OCI-LY1 (cell line): Measurements from ENCODE around the gene ELFN2.

ENCODE experiments used
- H2AFZ ChIP-seq: fragments of 200-600 bp; sonication (generic), shearing (Covaris generic); 2 replicates; pipeline ENCODE4 v1.6.0; 2014; ENCODE audit warnings: antibody characterized with exemption, mild to moderate bottlenecking, low read length
- H3F3A ChIP-seq: fragments of 200-600 bp; sonication (generic), shearing (Covaris generic); 2 replicates; pipeline ENCODE4 v1.6.0; 2014; ENCODE audit warnings: mild to moderate bottlenecking, antibody characterized with exemption, low read length, moderate library complexity; ENCODE audit not compliant: insufficient read depth
- H3K27ac ChIP-seq: fragments of 200-600 bp; sonication (generic); 2 replicates; pipeline ENCODE4 v1.5.1; 2014; ENCODE audit warnings: low read length, mixed run types, mild to moderate bottlenecking, low read depth; ENCODE audit not compliant: poor library complexity, severe bottlenecking
- H3K27me3 ChIP-seq: fragments of 200-600 bp; sonication (generic); 2 replicates; pipeline ENCODE4 v1.6.0; 2014; ENCODE audit warnings: antibody characterized with exemption, mild to moderate bottlenecking, low read length, moderate library complexity; ENCODE audit not compliant: insufficient read depth
- H3K36me3 ChIP-seq: fragments of 200-600 bp; sonication (generic); 2 replicates; pipeline ENCODE4 v1.6.1; 2014; ENCODE audit warnings: mild to moderate bottlenecking, antibody characterized with exemption, low read length, moderate library complexity, mixed read lengths; ENCODE audit not compliant: insufficient read depth
- H3K4me1 ChIP-seq: fragments of 200-600 bp; sonication (generic); 2 replicates; pipeline ENCODE4 v1.5.1; 2014; ENCODE audit warnings: mild to moderate bottlenecking, low read length, moderate library complexity; ENCODE audit not compliant: insufficient read depth, severe bottlenecking
- H3K4me2 ChIP-seq: fragments of 200-600 bp; sonication (generic), shearing (Covaris generic); 2 replicates; pipeline ENCODE4 v1.6.1; 2014; ENCODE audit warnings: low read length
- H3K4me3 ChIP-seq: fragments of 200-600 bp; sonication (generic); 2 replicates; pipeline ENCODE4 v1.5.1; 2014; ENCODE audit warnings: low read length, low read depth, mild to moderate bottlenecking, mixed read lengths; ENCODE audit not compliant: poor library complexity, severe bottlenecking
- H3K79me2 ChIP-seq: fragments of 200-600 bp; shearing (Covaris generic); 2 replicates; pipeline ENCODE4 v1.6.1; 2016; ENCODE audit warnings: mixed run types, low read length, mixed read lengths; ENCODE audit not compliant: insufficient read depth
- H3K9ac ChIP-seq: fragments of 200-600 bp; sonication (generic), shearing (Covaris generic); 2 replicates; pipeline ENCODE4 v1.6.1; 2014; ENCODE audit warnings: mild to moderate bottlenecking, low read length, mixed read lengths
- H3K9me2 ChIP-seq: fragments of 200-600 bp; sonication (generic), shearing (Covaris generic); 2 replicates; pipeline ENCODE4 v1.6.1; 2014; ENCODE audit warnings: low read depth, mild to moderate bottlenecking, low read length, mixed read lengths
- H3K9me3 ChIP-seq: fragments of 200-600 bp; shearing (Covaris generic); 2 replicates; pipeline ENCODE4 v1.6.1; 2014; ENCODE audit warnings: low read length, mixed read lengths
- H4K20me1 ChIP-seq: fragments of 200-600 bp; sonication (generic), shearing (Covaris generic); 2 replicates; pipeline ENCODE4 v1.6.0; 2016; ENCODE audit warnings: mild to moderate bottlenecking, low read length; ENCODE audit not compliant: insufficient read depth
- EZH2 ChIP-seq: fragments of 200-600 bp; sonication (generic), shearing (Covaris generic); IDR thresholded peaks from 2 replicates; pipeline ENCODE4 v1.8.0; 2017; ENCODE audit warnings: borderline replicate concordance, mixed run types, mild to moderate bottlenecking, antibody characterized with exemption, low read length, moderate library complexity, mixed read lengths
- TF ChIP-seq, protein P1 (sequence below): fragments of 200-600 bp; sonication (generic), shearing (Covaris generic); IDR thresholded peaks from 2 replicates; pipeline ENCODE4 v1.5.1; 2017; ENCODE audit warnings: mild to moderate bottlenecking, antibody characterized with exemption, low read length, moderate library complexity, mixed read lengths

Gene ELFN2, protein sequence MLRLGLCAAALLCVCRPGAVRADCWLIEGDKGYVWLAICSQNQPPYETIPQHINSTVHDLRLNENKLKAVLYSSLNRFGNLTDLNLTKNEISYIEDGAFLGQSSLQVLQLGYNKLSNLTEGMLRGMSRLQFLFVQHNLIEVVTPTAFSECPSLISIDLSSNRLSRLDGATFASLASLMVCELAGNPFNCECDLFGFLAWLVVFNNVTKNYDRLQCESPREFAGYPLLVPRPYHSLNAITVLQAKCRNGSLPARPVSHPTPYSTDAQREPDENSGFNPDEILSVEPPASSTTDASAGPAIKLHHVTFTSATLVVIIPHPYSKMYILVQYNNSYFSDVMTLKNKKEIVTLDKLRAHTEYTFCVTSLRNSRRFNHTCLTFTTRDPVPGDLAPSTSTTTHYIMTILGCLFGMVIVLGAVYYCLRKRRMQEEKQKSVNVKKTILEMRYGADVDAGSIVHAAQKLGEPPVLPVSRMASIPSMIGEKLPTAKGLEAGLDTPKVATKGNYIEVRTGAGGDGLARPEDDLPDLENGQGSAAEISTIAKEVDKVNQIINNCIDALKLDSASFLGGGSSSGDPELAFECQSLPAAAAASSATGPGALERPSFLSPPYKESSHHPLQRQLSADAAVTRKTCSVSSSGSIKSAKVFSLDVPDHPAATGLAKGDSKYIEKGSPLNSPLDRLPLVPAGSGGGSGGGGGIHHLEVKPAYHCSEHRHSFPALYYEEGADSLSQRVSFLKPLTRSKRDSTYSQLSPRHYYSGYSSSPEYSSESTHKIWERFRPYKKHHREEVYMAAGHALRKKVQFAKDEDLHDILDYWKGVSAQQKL

DNA sequence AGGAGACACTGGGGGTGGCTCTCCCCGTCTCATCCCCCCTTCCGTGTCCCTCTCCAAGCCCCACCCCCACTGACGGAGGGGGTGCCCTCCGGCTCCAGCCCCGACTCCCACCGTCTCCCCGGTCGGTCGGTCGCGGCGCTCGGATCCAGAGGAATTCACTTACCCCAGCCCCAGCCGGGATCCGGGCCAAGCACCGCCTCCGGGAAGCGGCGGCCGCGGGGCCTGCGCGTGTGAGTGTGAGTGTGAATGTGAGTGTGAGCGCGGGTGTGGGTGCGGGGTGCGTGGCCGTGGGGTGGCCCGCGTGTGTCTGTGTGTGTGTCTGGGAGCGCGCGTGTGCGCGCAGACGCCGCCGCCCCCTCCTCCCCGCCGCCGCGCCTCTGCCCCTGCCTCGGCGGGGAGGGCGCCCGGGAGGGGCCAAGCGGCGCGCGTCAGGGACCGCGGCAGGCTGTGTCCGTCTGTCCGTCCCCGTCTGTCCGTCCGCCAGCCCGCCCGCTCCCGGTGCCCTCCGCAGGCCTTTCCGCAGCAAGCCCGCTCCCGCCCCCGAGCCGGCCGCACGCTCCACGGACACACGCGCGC is at the start of gene ELFN2:
ELFN2 (minus strand) TSS at position 345 of the 576 bp plus-strand sequence. CDS start 51,945 bp downstream, outside the sequence.
- Histone ChIP-seq H3F3A (no peaks in the 10 kb centered on the region), H3K27me3 (no peaks in the 10 kb centered on the region; the same call in 1 of the 2 replicates), H3K4me2 (no peak within 1 kb of the TSS), H3K4me3 (no peak within 1 kb of the TSS), H2AFZ (no peak within 1 kb of the TSS), H3K79me2 (no peaks in the 10 kb centered on the region), H3K9me3 (no peaks in the 10 kb centered on the region), H3K36me3 (no peaks in the 10 kb centered on the region), H4K20me1 (no peaks in the 10 kb centered on the region), H3K9me2 (no peaks in the 10 kb centered on the region), H3K4me1 (no peaks in the 10 kb centered on the region), H3K27ac (no peak within 1 kb of the TSS), H3K9ac (no peak within 1 kb of the TSS)
- no peak for TF ChIP-seq EZH2
- TF ChIP-seq, protein P1, sequence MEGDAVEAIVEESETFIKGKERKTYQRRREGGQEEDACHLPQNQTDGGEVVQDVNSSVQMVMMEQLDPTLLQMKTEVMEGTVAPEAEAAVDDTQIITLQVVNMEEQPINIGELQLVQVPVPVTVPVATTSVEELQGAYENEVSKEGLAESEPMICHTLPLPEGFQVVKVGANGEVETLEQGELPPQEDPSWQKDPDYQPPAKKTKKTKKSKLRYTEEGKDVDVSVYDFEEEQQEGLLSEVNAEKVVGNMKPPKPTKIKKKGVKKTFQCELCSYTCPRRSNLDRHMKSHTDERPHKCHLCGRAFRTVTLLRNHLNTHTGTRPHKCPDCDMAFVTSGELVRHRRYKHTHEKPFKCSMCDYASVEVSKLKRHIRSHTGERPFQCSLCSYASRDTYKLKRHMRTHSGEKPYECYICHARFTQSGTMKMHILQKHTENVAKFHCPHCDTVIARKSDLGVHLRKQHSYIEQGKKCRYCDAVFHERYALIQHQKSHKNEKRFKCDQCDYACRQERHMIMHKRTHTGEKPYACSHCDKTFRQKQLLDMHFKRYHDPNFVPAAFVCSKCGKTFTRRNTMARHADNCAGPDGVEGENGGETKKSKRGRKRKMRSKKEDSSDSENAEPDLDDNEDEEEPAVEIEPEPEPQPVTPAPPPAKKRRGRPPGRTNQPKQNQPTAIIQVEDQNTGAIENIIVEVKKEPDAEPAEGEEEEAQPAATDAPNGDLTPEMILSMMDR: no peak

DNA sequence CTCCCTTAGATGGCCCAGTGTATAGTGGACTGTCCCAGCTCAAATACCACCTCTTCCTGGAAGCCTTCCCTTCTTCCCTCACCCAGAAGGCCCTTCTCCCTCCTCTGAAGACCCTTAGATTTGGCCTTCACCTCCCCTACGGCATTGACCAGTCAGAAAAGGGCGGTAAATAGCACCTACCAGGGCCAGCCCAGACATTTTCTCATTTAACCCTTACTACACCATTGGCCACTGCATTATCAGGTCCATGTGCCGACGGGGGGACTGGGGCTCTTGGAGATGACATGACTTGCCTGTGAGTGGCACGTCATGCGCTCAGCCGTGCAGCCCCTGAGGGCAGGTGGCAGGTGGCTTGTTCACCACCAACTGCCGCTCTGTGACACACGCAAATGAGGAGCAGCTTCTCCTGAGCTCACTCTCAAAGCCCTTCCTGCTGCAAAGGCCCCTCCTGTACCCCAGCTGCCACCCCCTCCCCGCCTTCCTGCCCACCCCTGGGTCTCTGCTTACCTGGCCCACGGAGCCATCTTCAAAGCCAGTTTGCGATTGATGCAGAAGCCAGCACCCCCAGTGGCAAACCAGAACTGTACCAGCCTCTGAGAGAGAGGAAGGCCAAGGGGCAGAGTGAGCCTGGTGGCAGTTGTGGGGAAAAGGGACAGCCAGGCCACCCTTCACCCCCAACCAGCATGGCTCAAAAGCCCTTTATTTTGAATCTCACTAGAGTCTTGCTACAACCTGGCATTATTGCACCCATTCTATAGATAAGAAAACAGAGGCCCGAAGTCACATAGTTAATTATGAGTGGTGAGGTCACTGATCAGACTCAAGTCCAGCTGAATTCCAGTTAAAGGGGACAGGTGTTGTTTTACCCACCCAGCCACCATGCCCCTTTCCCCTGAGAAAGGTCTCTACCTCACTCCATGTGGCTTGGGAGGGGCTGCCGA is 49.4 kb upstream of the ELFN2 start:
- no peak for TF ChIP-seq EZH2
- TF ChIP-seq, protein P1: peak; percentile 30; the same call in 1 of the 2 replicates
- Histone ChIP-seq H3K9ac (peak overlapping the region; percentile 58; the same call in 1 of the 2 replicates), H4K20me1 (no peaks in the 10 kb centered on the region), H3K4me2 (peak overlapping the region; percentile 46), H2AFZ (no peak overlapping the region), H3K36me3 (peaks cover 91% of the 10 kb centered on the region), H3K79me2 (peaks cover 9% of the 10 kb centered on the region), H3K4me1 (peaks cover 76% of the 10 kb centered on the region), H3K9me2 (no peaks in the 10 kb centered on the region), H3K27me3 (no peaks in the 10 kb centered on the region), H3K27ac (peak overlapping the region; percentile 95), H3F3A (peaks cover 8% of the 10 kb centered on the region; the same call in 1 of the 2 replicates), H3K4me3 (no peak overlapping the region), H3K9me3 (no peaks in the 10 kb centered on the region)
